ENCODE results near the gene OTUD6A. TPM values are rescaled to one million over a fixed set of nuclear protein-coding genes. Genes with fewer than 3 reads are reported as not detected.

The OTUD6A gene
- total RNA-seq, 3 donors from 2014 or later = not detected

- intact Hi-C loops (cut with DNase I, micrococcal nuclease) = loop anchor here (5.0 to 10.0 kb wide), 2 partner anchors 498 to 500 kb away; no protein-coding TSS in a partner anchor
- Histone ChIP-seq H3K9me3 (no peaks in the 10 kb centered on the region), H3K4me3 (no peak overlapping the region), H3K36me3 (ENCODE audit: low read depth) (no peaks in the 10 kb centered on the region), H3K4me1 (ENCODE audit: low read depth) (no peaks in the 10 kb centered on the region)
- no peak for TF ChIP-seq CTCF (IDR thresholded peaks at IDR 0.05)
- no peak for ATAC-seq
- DNase-seq = no peak
Observed at GRCh38 chrX:70032792-70033191, 29.5 kb upstream of the OTUD6A start.

- DNase-seq = peak in 2 of 3 donors; percentile 16 to 24
- no peaks in the 10 kb centered on the region for H3K36me3 ChIP-seq (ENCODE audit: low read depth)
- intact Hi-C loops (cut with DNase I, micrococcal nuclease) = loop anchor here (5.0 to 10.0 kb wide), 2 partner anchors 499 to 501 kb away; no protein-coding TSS in a partner anchor
- TF ChIP-seq CTCF (IDR thresholded peaks at IDR 0.05) = no peak
- no peaks in the 10 kb centered on the region for H3K9me3 ChIP-seq
- H3K4me3 ChIP-seq = no peak overlapping the region
- ATAC-seq = peak; percentile 46
- no peaks in the 10 kb centered on the region for H3K4me1 ChIP-seq (ENCODE audit: low read depth)
Observed at GRCh38 chrX:70033348-70034051, 28.8 kb upstream of the OTUD6A start.

GRCh38 chrX:70034646-70035045, 27.6 kb upstream of the OTUD6A start:
- no peak overlapping the region for H3K4me3 ChIP-seq
- no peaks in the 10 kb centered on the region for H3K4me1 ChIP-seq (ENCODE audit: low read depth)
- no peaks in the 10 kb centered on the region for H3K9me3 ChIP-seq
- no peaks in the 10 kb centered on the region for H3K36me3 ChIP-seq (ENCODE audit: low read depth)
- TF ChIP-seq CTCF (IDR thresholded peaks at IDR 0.05) = no peak
- ATAC-seq = no peak
- DNase-seq = no peak
- intact Hi-C loops (cut with DNase I, micrococcal nuclease) = loop anchor here (5.0 to 10.0 kb wide), 2 partner anchors 500 to 502 kb away; no protein-coding TSS in a partner anchor

GRCh38 chrX:70038515-70038914, 23.7 kb upstream of the OTUD6A start:
- DNase-seq = no peak
- TF ChIP-seq CTCF (IDR thresholded peaks at IDR 0.05) = no peak
- no peaks in the 10 kb centered on the region for H3K36me3 ChIP-seq (ENCODE audit: low read depth)
- H3K9me3 ChIP-seq = no peaks in the 10 kb centered on the region
- no peak for ATAC-seq
- intact Hi-C loops (cut with DNase I, micrococcal nuclease) = loop anchor here in 1 of 2 donors (10.0 kb wide), 1 partner anchor 504 kb away; no protein-coding TSS in a partner anchor
- H3K4me1 ChIP-seq (ENCODE audit: low read depth) = no peaks in the 10 kb centered on the region
- no peak overlapping the region for H3K4me3 ChIP-seq

- ATAC-seq = no peak
- Histone ChIP-seq H3K9me3 (no peaks in the 10 kb centered on the region), H3K4me1 (ENCODE audit: low read depth) (no peaks in the 10 kb centered on the region), H3K36me3 (ENCODE audit: low read depth) (no peaks in the 10 kb centered on the region), H3K4me3 (no peak overlapping the region)
- no peak for TF ChIP-seq CTCF (IDR thresholded peaks at IDR 0.05)
- DNase-seq = peak in 1 of 3 donors; percentile 5
- intact Hi-C loops (cut with DNase I, micrococcal nuclease) = loop anchor here in 1 of 2 donors (10.0 kb wide), 1 partner anchor 504 kb away; no protein-coding TSS in a partner anchor
Observed at GRCh38 chrX:70038951-70039350, 23.3 kb upstream of the OTUD6A start.
